GM21423 (cell line): ENCODE results near the gene RHOBTB1.
"Not testable (repeated sequence)": the region's sequence is repeated elsewhere in the genome, so short reads cannot be mapped to it uniquely, and the experiment has no call there.

ENCODE experiments used
- ATAC-seq: cut with Tn5 transposase; IDR thresholded peaks from one replicate; pipeline ENCODE4 v1.9.1; 2021; ENCODE audit warnings: mild to moderate bottlenecking, moderate library complexity; ENCODE audit not compliant: unreplicated experiment

RHOBTB1 gene

DNA sequence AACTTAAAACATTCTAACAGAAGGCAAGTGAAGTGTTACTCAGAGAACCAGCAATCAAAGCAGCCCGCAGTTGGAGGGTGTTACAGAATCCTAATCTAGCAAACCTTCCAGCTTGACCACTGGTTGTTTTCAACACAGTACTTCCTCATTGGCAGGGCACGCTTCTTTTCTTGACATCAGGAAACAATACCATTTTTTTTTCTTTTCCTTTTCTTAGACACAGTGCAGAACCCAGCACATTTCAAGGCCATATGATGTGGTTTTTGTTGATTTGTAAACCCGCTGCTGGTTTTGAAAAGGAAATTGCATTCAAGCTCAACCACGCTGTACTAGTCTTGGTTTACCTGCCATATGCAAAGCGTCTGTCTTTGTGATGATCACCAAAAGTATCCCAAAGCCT is 33.4 kb downstream of the RHOBTB1 start:
- ATAC-seq, result peak; percentile 51

DNA sequence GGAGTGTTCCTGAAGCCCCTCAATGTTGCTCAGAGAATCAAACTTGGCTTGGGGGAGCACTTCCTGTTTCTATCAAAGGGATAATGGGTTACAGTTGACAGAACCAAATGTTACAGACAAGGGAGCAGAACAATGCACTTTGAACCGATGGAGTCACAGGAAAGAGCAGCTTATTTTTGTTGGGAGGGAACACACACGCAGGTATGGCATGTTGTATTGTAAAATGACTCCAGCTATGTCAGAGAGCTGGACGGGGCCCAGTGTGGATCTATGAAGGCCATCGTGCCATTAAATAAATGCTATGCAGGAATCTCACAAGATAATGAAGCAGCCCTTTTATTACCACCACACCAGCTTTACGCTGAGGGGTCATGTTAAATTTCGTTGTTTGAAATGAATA is 35.1 kb downstream of the RHOBTB1 start:
- ATAC-seq, result no peak

DNA sequence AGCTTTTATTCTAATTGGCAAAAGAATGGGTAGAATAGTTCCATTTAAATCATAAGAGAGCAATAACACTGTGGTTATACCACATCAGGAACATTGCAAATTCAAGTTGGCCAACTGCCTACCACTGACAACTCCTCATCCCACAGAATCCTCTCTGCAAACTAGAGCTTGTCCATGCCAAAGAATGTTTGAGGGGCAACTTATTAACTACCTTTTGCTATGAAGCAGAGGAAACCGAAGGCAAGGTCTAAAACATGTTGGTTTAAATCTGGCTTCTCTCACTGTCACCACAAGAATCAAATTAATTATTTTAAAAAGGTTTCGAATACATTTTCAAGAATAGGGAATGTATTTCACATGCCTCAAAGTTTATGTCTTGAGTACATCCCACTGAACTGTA is 36.0 kb downstream of the RHOBTB1 start:
- ATAC-seq, result no peak

DNA sequence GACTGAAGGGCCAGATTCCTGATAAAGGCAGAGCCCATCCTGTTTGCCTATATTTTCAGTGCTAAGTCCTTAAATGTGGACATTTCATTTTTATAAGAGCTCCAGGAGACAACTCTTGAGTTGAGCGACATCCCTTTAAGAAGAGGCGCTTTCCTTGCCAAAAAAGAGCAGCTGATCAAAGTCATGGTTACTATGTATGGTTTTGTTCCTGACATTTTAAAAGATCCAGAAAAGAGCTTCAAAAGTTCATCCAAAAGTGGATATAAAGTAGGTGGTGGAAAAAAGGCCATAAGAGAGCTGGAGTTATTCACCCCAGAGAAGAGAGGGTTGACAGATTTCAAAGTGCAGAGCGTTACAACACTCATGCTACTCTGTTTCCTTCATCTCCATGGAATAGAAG is 36.7 kb downstream of the RHOBTB1 start:
- ATAC-seq, result no peak

DNA sequence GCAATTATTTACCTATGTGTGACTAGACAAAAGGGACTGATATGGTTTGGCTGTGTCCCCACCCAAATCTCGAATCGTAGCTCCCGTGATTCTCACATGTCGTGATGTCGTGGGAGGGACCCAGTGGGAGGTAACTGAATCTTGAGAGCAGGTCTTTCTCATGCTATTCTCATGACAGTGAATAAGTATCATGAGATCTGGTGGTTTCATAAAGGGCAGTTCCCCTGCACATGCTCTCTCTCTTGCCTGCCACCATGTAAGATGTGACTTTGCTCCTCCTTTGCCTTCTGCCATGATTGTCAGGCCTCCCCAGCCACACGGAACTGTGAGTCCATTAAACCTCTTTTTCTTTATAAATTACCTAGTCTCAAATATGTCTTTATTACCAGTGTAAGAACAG is 37.2 kb downstream of the RHOBTB1 start:
- ATAC-seq, result not testable (repeated sequence)

DNA sequence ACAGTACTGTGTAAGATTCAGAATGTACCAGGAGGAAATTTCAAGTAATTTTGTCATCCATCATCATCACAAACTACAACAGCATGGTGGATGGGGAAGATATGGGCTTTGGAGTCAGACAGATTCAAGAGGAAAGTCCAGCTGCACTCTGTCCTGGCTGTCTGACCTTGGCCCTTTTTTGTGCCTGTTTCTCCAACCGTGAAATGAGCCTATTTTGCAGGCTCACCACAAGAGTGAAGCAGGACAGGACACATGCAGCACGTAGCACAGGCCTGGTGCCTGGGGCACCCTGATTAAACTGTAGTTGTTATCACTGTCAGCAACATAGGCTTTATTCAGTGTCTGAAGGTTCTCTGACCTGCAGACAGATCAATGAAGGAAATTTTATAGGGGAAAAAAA is 37.6 kb downstream of the RHOBTB1 start:
- ATAC-seq, result no peak

DNA sequence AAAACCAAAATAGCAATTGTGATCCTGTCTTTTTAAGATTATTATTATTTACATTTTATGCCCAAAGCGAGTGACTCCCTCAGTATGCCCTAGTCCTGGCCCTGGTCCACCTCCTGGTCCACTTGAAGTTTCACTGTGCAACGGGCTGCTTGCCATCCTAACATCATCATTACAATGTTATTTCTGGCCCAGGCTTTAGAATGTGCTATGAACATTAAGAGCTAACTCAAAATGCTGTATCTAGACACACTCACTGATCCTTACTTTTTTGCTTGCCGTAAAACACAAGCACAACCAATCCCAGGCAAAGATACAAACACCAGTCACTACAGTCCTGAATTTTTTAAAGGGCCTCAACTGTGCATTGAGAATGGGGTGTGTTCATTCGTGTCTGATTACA is 38.4 kb downstream of the RHOBTB1 start:
- ATAC-seq, result no peak

DNA sequence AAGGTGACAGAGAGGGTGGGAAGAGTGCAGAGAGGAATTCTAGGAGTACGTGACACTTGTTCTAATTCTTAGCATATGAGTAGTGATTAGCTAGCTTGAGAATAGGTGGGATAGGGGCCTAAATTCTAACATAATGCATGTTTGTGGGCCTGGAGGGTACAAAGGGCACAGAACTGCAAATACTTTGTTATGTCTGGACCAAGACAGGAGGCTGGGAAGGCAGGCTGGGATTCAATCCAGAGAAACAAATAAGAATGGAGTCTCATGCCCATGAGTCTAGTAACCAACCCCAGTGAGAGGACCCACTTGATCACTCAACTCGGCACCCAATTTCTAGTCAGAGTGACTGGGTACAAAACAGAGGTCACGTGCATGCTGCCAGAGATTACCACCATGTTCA is 40.9 kb downstream of the RHOBTB1 start:
- ATAC-seq, result no peak

DNA sequence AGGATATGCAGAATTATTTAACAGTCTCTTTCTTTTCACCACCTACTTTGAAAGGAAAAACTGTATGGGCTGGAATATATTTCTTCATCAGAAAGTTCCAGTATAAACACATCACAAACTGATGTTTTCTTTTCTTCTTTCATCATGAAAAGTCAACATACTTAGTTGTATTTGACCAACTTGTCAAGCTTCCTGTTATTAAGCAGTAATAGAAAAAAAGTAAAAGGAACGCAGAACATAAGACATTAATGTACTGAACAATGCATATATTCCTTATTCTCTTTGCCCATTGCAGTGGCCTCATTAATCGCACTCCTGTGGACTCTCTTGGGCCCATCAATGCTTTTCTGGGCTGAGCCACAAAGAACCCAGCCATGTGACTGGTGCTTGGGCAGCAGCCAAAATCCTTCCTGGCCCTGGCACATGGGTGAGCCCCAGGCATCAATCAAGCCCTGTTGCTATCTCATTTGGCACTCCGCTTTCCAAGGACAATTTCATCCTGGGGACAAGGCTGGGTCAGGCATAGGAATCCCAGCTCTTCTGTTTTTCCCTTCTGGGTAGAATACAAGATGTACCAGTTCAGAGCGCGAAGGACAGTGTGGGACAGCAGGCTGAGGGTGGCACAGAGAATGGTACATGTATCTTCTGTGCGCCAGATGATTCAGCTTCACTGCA is 42.3 kb downstream of the RHOBTB1 start:
- ATAC-seq, result no peak

DNA sequence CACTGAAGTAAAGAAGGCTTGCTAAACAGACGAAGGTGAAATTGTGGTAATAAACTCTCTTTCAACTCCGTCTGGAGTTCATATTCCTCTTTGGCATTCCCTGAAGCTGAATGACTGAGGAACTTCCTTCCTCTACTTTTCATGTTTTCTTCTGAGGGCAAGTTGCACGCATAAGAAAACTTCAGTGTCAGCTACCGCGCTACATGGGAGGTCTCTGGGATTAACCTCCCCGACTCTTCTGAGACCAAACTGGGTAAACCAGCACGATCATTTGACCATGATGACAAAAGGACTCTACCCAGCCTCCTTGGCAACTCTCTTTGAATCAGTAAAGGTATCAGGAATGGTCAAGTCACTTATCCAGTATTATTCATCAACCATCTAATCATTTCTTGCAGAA is 44.7 kb downstream of the RHOBTB1 start:
- ATAC-seq, result no peak

DNA sequence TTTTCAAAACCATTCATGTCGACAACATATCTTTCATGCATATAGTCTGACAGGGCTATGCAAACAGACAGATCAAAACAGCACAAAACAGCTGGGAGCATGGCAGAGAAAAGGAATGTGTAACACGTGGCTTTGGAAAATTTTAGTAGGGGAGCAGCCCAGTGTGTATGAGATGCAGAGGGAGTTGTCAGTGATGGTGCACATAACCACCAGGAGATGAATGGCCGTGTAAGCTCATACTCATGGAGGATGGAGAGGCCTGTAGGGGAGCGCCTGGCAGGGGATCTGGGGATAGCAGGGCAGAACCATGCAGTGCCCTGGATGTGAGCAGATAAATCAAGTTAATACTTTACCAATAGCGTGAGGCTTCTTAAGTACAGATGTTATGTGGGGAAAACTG is 45.7 kb downstream of the RHOBTB1 start:
- no peak for ATAC-seq

DNA sequence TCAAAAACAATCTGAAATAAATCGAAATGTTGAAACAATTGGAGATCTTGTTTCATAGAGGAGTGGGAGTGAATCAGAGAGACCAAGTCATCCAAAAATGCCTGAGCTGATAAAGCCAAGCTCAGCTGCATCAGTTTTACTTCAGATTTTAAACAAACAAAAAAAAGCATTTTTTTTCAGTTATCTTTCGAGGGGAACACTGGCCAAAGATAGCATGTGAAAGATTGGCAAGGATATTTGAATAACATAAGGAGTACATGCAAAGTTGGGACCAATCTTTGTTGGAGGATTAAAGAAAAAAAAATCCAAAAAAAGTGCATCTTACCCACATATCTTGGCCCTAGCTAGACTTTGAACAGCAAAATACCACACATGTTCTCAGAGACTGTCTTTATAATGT is 47.2 kb downstream of the RHOBTB1 start:
- ATAC-seq, result no peak

DNA sequence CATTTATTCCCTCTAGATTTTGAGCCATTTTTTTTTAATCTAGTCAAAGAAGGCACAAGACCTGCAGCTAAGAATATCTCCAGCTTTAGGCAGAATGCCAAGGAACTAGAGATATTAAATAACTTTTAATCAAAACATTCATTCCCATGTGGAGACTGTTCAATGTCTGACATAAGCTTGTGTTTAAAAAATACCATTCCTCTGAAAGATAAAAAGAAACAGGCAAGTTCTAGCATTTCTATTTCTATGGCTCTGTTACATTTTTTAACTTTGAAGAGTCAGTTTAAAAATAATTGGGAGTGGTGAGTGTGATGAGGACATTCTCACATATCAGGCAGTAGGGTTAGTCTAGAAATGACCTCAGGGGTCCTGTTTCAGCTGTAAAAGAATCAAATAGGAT is 48.0 kb downstream of the RHOBTB1 start:
- no peak for ATAC-seq

DNA sequence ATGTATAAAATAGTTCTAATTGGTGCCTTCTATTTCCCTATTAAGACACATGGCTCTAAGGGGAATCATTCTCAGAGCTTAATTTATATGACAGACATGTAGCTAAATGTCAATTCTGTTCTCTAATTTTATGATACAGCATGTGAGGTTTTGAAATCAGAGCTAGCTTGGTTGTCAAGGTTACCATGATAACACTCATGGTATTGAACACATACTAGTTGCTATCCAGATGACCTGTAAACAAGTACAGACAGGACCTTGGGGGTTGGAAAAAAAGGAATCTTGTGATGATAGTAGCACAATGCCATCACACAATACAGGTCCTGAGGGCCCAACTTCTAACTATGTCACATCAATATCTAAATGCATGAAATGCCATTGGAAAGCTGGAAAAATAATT is 49.2 kb downstream of the RHOBTB1 start:
- ATAC-seq, result no peak

DNA sequence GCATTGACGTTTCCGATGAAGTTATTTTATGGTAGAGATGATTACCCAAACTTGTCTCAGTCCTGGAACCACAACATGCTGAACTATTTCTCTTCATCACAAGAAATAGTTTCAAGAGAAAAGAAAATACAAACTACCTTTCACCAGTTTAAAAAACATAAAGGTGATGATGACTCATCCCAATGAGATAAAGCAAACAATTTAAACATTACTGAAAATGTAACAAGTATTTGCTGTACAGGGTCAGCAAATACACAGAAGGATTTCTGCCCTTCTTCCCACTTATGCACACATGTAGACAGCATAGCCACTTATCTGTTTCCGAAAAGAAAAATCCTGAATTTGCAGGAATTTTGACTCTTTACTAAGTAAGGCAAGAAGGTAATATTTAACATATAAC is 50.8 kb downstream of the RHOBTB1 start:
- no peak for ATAC-seq

DNA sequence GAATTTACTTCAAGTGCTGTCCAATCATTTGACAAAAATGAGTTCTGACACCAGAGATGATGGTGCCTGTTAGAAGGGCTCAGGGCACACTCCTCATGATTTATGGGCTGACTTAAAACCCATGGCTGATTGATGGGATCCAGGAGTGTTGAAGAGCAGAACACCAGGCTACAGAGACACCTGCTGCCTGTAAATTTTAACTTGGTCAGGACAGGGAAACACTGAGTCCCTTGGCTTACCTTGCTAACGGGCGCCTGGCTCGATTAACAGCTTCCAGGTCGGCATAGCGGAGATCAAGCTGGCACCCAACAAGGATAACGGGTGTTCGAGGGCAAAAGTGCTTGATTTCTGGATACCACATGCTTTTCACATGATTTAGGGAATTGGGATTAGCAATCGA is 51.4 kb downstream of the RHOBTB1 start:
- ATAC-seq, result no peak

DNA sequence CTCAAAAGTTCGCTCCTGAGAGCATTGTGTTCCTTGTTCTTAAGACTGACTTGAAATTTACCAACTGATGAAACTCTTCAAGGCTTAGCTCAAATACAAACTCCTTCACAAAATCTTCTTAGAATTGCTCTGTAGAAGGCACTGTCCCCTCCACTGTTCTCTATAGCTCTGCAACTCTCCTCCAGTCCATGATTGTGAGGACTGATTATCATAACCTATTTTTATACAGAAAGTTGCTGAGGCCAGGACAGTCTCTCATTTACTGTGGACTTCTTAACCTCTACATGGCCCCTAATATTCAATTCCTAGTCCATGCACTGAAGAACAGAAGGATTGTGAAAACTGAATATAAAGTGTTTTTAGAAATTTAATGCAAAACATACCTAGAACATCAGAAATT is 53.2 kb downstream of the RHOBTB1 start:
- ATAC-seq, result no peak

DNA sequence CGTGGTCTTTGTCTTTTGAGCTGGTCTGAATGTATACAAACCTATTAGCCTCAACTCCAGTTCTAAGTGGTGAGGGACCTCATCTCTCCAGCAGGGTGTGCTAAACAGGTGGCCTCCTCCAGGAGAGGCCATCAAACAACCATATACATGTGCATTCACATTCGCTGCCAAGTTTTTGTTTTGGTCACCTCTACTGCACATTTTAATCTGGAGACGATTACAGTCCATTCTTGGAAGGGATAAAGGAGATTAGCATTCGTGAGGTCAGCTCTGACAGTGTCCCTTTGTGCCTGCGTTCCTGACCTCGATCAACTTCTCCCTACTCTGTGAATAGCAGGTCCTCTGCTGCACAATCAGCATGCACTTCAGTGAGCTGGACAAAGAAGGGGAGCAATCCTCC is 60.8 kb downstream of the RHOBTB1 start:
- ATAC-seq, result peak; percentile 63

DNA sequence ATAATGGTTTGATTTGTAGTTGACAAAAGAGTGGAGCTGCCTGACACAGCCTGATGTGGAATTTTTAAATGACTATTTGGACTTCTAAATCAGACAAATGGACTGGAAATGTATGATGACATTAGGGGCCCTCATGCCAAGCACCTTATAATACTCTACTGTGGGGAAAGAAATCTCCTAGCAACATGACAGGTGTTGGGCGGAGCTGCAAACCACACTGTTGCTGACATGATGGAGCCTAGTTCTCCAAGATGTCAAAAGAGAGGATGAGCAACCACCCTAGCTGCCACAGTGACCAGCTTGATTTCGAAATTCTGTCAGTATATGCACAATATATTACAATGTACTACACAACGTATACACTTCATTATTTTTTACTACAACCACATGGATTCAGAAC is 65.8 kb downstream of the RHOBTB1 start:
- ATAC-seq, result no peak

DNA sequence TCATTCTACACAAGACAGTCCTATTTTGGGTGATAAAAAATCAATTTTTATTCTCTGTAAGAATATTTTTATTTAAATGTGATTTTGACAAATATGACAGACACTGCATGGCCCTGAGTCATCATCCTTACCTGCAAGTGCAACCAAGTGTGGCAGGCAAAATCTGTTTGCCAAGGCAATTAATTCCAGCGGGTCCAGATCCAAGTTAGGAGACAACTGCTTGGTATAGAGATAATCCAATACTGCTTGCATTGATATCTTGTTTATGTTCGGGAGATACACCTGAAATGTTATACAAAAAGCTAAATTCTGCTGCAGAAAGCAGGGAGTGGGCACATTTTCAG is 66.2 kb downstream of the RHOBTB1 start:
- ATAC-seq, result no peak

DNA sequence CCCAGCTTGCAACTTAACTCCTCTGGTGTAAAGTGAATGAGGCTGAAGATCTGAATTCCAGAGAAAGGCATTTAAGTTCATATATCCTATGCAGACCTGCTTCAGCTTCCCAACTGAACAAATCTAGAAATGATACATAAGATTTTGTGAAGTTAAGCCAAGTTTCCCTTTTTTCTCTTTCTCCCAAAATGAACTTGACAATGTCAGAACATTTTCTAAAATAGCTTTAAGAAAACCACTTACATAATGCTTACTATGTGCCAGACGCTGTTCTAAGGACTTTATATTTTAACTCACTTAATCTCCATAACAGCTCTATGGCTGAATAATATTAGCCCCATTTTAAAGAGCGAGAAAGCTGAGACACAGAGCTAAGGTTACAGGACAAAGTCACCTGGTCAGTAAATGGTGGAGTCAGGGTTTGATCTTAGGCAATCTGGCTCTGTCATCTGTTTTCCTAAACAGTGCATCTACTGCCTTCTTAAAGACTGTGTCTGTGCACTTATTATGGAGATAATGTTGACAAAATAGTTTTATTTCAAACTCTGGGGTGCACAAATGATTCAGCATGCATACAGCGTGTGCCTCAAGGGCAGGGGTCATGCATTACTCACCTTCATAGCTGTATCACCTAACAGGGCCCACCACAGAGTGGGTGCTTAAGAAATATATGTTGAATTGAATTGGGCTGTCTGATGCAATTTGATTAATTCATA is 66.8 kb downstream of the RHOBTB1 start:
- no peak for ATAC-seq

DNA sequence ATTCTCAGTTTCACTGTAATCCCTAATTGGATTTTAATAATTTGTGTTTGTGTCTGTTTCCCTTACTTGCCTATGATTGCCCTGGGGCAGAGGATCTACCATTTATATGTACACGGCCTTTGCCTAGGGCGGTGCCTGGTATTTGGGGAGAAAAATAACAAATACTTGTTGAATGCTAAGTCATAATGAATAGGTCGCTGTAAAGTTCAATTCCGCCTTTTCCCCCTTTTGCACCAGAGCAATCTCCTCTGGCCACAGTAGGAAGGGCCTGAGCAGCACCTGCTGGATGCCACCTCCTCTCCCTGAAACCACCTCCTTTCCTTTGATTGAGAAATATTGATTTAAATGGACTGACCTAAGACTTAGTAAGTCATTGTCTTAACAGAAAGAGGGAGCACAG is 70.2 kb downstream of the RHOBTB1 start:
- no peak for ATAC-seq

DNA sequence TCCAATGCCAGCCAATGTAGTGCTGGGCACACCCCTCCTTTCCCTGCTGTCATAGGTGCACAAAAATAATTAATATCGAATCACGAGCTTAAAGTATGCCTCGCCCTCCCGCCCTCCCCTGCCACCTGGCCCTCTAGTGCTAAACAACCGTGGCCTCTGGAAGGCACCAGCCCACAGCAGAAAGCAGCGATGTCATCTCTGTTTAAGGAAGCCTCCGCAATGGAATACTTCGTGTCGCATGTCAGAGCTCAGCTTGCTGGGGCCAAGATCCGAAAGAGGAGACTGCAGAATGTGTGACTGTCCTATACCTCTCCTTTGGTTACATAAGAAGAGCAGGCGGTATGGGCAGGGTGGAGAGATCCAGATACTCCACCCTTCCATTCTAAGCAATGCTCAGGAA is 71.5 kb downstream of the RHOBTB1 start:
- no peak for ATAC-seq
